ENCODE data around the gene CFAP53. TPM values are rescaled to one million over a fixed set of nuclear protein-coding genes. Genes with fewer than 3 reads are reported as not detected.

CFAP53 gene
- polyA plus RNA-seq, 1 of the 3 experiments (the other 2 are of a cell fraction), result 1.6 TPM

GRCh38 chr18:50273203-50274043 is 7.1 kb upstream of the CFAP53 start (continued):
- TF ChIP-seq EZH2phosphoT487 (IDR thresholded peaks at IDR 0.05; ENCODE audit: borderline replicate concordance, low read depth), result no peak

GRCh38 chr18:50272568-50272967 is 6.3 kb upstream of the CFAP53 start:
- TF ChIP-seq ZBTB33 (IDR thresholded peaks at IDR 0.05; ENCODE audit: borderline replicate concordance, low read depth), result no peak
- no peak for TF ChIP-seq RFX5 (IDR thresholded peaks at IDR 0.05; ENCODE audit: low read length)
- TF ChIP-seq REST (IDR thresholded peaks at IDR 0.05; ENCODE audit: low read depth, low read length), result no peak
- no peak for TF ChIP-seq CTCF (IDR thresholded peaks at IDR 0.05)
- TF ChIP-seq GABPA (IDR thresholded peaks at IDR 0.05; ENCODE audit: low read depth), result no peak
- no peak for TF ChIP-seq GATA2 (CRISPR knock-in tag; IDR thresholded peaks at IDR 0.05)
- Histone ChIP-seq H3K27me3 (ENCODE audit: insufficient read depth) (no peaks in the 10 kb centered on the region), H3K79me2 (ENCODE audit: insufficient read depth) (peaks cover 6% of the 10 kb centered on the region; the same call in 1 of the 2 replicates), H3K4me2 (no peak overlapping the region), H3K27ac (ENCODE audit: low read depth in 2 of 2, low read length in 1 of 2) (no peak overlapping the region), H3K9me2 (no peaks in the 10 kb centered on the region), H3K36me3 (replicated peaks in 1 of 2; ENCODE audit: control insufficient read depth in 1 of 2, insufficient read depth in 2 of 2, low read length in 1 of 2) (peaks cover 50 to 99% of the 10 kb centered on the region in 2 experiments), H3F3A (replicated peaks; ENCODE audit: insufficient read depth) (peaks cover 16% of the 10 kb centered on the region), H3K9me3 (no peaks in the 10 kb centered on the region), H3K4me3 (ENCODE audit: low read depth in 2 of 2, low read length in 1 of 2) (no peak overlapping the region), H2AFZ (ENCODE audit: low read depth) (no peak overlapping the region), H3K4me1 (ENCODE audit: control insufficient read depth in 1 of 2, insufficient read depth in 2 of 2, low read depth in 1 of 2, low read length in 1 of 2) (no peaks in the 10 kb centered on the region), H4K20me1 (ENCODE audit: insufficient read depth) (no peaks in the 10 kb centered on the region), H3K9ac (no peak overlapping the region)
- CTCF ChIA-PET, result no interaction called here
- 73% methylated on average over 5 of the region's 5 CpGs for WGBS (ENCODE audit: low lambda C conversion rate)
- no peak for DNase-seq
- POLR2A ChIA-PET, result no interaction called here
